ENCODE results near the gene ULK4. TPM values are rescaled to one million over a fixed set of nuclear protein-coding genes. Genes with fewer than 3 reads are reported as not detected.

The ULK4 gene
- total RNA-seq, 1 experiment from 2014 or later: 4.2 TPM

GRCh38 chr3:41204369-41204768 lies 757.5 kb downstream of the ULK4 start:
- Histone ChIP-seq H3K36me3 (ENCODE audit: control insufficient read depth, insufficient read depth, low read length) (no peaks in the 10 kb centered on the region; the same call in 1 of the 2 replicates), H3K4me3 (ENCODE audit: low read depth, low read length) (no peak overlapping the region), H3K9me3 (no peaks in the 10 kb centered on the region), H3K27me3 (replicated peaks; ENCODE audit: control insufficient read depth, insufficient read depth, low read length) (no peaks in the 10 kb centered on the region), H3K4me1 (peaks cover 52% of the 10 kb centered on the region)
- no peak overlapping the region for H3K4me3 Mint-ChIP-seq (ENCODE audit: unreplicated experiment)
- DNase-seq: no peak
- H3K36me3 Mint-ChIP-seq (ENCODE audit: insufficient read depth, unreplicated experiment): peaks cover 22% of the 10 kb centered on the region
- peaks cover 32% of the 10 kb centered on the region for H3K4me1 Mint-ChIP-seq (ENCODE audit: low read depth, unreplicated experiment)
- no peak for TF ChIP-seq CTCF (IDR thresholded peaks at IDR 0.05; ENCODE audit: insufficient read depth in 1 of 2, low read depth in 1 of 2, low read length in 1 of 2, severe bottlenecking in 1 of 2, unreplicated experiment in 1 of 2)
- no peaks in the 10 kb centered on the region for H3K27me3 Mint-ChIP-seq (ENCODE audit: insufficient read depth, unreplicated experiment)
- no TSS peak for BruUV-seq (replicated peaks)
- CTCF ChIA-PET: no interaction called here
- no peak overlapping the region for H3K27ac Mint-ChIP-seq (ENCODE audit: unreplicated experiment)
- POLR2A ChIA-PET: no interaction called here
- intact Hi-C loops (cut with micrococcal nuclease; ENCODE audit: unreplicated experiment): loop anchor here (1.0 to 10.0 kb wide), 5 partner anchors 71 to 880 kb away; no protein-coding TSS in a partner anchor
- H3K9me3 Mint-ChIP-seq (ENCODE audit: unreplicated experiment): no peaks in the 10 kb centered on the region

- H3K36me3 ChIP-seq (ENCODE audit: control insufficient read depth, insufficient read depth, low read length): no peaks in the 10 kb centered on the region; the same call in 1 of the 2 replicates
- intact Hi-C loops (cut with micrococcal nuclease; ENCODE audit: unreplicated experiment): loop anchor here (5.0 to 10.0 kb wide), 4 partner anchors 114 to 878 kb away; no protein-coding TSS in a partner anchor
- no peaks in the 10 kb centered on the region for H3K9me3 Mint-ChIP-seq (ENCODE audit: unreplicated experiment)
- no peak overlapping the region for H3K4me3 ChIP-seq (ENCODE audit: low read depth, low read length)
- H3K4me3 Mint-ChIP-seq (ENCODE audit: unreplicated experiment): peak overlapping the region; percentile 80
- TF ChIP-seq CTCF (IDR thresholded peaks at IDR 0.05; ENCODE audit: insufficient read depth in 1 of 2, low read depth in 1 of 2, low read length in 1 of 2, severe bottlenecking in 1 of 2, unreplicated experiment in 1 of 2): peak; percentile 15 to 25
- H3K27ac Mint-ChIP-seq (ENCODE audit: unreplicated experiment): no peak overlapping the region
- no peaks in the 10 kb centered on the region for H3K27me3 Mint-ChIP-seq (ENCODE audit: insufficient read depth, unreplicated experiment)
- ChIA-PET CTCF (interaction anchor here (0.6 to 0.7 kb wide), 2 partner anchors 35 to 42 kb away, joined by 4 to 5 read pairs; no protein-coding TSS in a partner anchor), POLR2A (interaction anchor here (0.6 to 0.7 kb wide), 2 partner anchors 10 to 1602 kb away, joined by 3 to 4 read pairs; no protein-coding TSS in a partner anchor)
- peaks cover 42% of the 10 kb centered on the region for H3K4me1 ChIP-seq
- H3K4me1 Mint-ChIP-seq (ENCODE audit: low read depth, unreplicated experiment): peaks cover 19% of the 10 kb centered on the region
- peak in 1 of 2 experiments; percentile 35 for DNase-seq
- no peaks in the 10 kb centered on the region for H3K9me3 ChIP-seq
- no peaks in the 10 kb centered on the region for H3K27me3 ChIP-seq (replicated peaks; ENCODE audit: control insufficient read depth, insufficient read depth, low read length)
- peaks cover 18% of the 10 kb centered on the region for H3K36me3 Mint-ChIP-seq (ENCODE audit: insufficient read depth, unreplicated experiment)
- BruUV-seq (replicated peaks): no TSS peak
Measured at GRCh38 chr3:41202834-41203345, 759.0 kb downstream of the ULK4 start.

- Histone ChIP-seq H3K9me3 (no peaks in the 10 kb centered on the region), H3K4me3 (ENCODE audit: low read depth, low read length) (peak overlapping the region; percentile 97), H3K4me1 (peaks cover 41% of the 10 kb centered on the region), H3K36me3 (ENCODE audit: control insufficient read depth, insufficient read depth, low read length) (no peaks in the 10 kb centered on the region; the same call in 1 of the 2 replicates), H3K27me3 (replicated peaks; ENCODE audit: control insufficient read depth, insufficient read depth, low read length) (no peaks in the 10 kb centered on the region)
- peaks cover 18% of the 10 kb centered on the region for H3K36me3 Mint-ChIP-seq (ENCODE audit: insufficient read depth, unreplicated experiment)
- ChIA-PET CTCF (interaction anchor here (0.6 to 0.7 kb wide), 2 partner anchors 34 to 43 kb away, joined by 4 to 5 read pairs; no protein-coding TSS in a partner anchor), POLR2A (interaction anchor here (0.6 to 0.7 kb wide), 2 partner anchors 11 to 1602 kb away, joined by 3 to 4 read pairs; no protein-coding TSS in a partner anchor)
- no peaks in the 10 kb centered on the region for H3K27me3 Mint-ChIP-seq (ENCODE audit: insufficient read depth, unreplicated experiment)
- no peak overlapping the region for H3K27ac Mint-ChIP-seq (ENCODE audit: unreplicated experiment)
- peaks cover 19% of the 10 kb centered on the region for H3K4me1 Mint-ChIP-seq (ENCODE audit: low read depth, unreplicated experiment)
- no peaks in the 10 kb centered on the region for H3K9me3 Mint-ChIP-seq (ENCODE audit: unreplicated experiment)
- TF ChIP-seq CTCF (IDR thresholded peaks at IDR 0.05; ENCODE audit: insufficient read depth in 1 of 2, low read depth in 1 of 2, low read length in 1 of 2, severe bottlenecking in 1 of 2, unreplicated experiment in 1 of 2): no peak
- intact Hi-C loops (cut with micrococcal nuclease; ENCODE audit: unreplicated experiment): loop anchor here (5.0 to 10.0 kb wide), 4 partner anchors 115 to 877 kb away; no protein-coding TSS in a partner anchor
- BruUV-seq (replicated peaks): no TSS peak
- peak overlapping the region; percentile 80 for H3K4me3 Mint-ChIP-seq (ENCODE audit: unreplicated experiment)
- no peak for DNase-seq
Measured at GRCh38 chr3:41202075-41202833, 759.6 kb downstream of the ULK4 start.
